Posterior cingulate gyrus (tissue), 11 donors: ENCODE data around the gene CCDC88C.
"Not testable (repeated sequence)": the region's sequence is repeated elsewhere in the genome, so short reads cannot be mapped to it uniquely, and the experiment has no call there.

Source experiments
- DNase-seq, 10 donors: peaks; one replicate each; pipeline versions ENCODE4 v3.0.0 to v3.0.0-alpha.2; 2020 to 2021; ENCODE audit warnings: mixed read lengths in 3 of 10
- intact Hi-C: fragments of 100-400 bp; cut with DNase I; formaldehyde crosslinking; loops from one replicate; pipeline ENCODE4 v1.15.1; 2023

CCDC88C gene

DNA sequence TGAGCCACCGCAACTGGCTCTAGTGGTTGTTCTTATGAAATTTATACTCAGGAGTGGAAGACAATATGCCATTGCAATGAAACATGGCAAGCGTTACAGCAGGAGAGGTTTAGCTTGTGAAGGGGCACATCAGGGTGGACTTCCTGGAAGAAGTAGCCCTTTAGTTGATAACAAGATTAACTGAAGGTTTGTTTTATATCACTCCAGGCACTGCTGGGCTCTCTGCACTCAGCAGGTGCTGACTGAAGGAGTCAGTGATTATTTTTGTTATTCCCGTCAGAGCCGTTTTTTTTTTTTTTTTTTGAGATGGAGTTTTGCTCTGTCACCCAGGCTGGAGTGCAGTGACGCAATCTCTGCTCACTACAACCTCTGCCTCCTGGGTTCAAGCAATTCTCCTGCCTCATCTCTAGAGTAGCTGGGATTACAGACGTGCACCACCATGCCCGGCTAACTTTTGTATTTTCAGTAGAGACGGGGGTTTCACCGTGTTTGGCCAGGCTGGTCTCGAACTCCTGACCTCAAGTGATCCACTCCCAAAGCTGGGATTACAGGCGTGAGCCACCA is 155.6 kb downstream of the CCDC88C start:
- intact Hi-C loops, result no loop called here
- DNase-seq, result peak in 1 of 10 donors; percentile 18

DNA sequence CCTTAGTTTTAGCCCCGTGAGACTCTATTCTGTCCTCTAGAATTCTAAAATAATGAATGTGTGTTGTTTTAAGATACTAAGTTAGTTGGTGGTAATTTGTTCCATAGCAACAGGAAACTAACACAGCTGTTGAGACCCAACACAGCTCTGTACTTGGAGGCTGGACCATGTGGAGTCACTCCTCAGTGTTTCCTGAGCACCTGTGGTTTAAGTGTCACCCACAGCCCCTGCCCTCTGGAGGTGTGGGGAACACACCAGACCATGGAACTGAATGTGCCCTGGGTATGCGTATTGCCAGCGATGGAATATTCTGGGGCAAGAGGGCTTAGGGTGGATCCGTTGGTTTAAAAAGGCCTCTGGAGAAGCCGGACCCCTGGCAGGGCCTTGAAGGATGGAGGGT is 156.5 kb downstream of the CCDC88C start:
- intact Hi-C loops, result no loop called here
- peak in 1 of 10 donors; percentile 12 for DNase-seq

DNA sequence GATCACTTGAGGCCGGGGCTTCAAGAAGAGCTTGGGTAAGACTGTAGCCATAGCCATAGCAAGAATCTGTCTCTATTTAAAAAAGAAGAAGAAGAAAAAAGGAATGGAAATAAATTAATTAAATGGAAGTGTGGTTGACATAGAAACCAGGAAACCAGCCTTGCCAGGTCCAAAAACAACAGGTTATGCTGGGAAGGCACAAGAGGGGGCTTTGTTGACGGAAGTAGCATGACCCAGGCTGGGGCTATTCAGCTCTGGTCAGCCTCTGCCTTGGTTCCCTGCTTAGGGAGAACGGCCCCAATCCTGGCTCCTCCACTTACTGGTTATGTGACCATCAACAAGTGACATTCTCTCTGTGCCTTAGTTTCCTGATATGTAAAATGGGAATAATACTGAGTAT is 158.7 kb downstream of the CCDC88C start:
- DNase-seq, result no peak
- intact Hi-C loops, result no loop called here

DNA sequence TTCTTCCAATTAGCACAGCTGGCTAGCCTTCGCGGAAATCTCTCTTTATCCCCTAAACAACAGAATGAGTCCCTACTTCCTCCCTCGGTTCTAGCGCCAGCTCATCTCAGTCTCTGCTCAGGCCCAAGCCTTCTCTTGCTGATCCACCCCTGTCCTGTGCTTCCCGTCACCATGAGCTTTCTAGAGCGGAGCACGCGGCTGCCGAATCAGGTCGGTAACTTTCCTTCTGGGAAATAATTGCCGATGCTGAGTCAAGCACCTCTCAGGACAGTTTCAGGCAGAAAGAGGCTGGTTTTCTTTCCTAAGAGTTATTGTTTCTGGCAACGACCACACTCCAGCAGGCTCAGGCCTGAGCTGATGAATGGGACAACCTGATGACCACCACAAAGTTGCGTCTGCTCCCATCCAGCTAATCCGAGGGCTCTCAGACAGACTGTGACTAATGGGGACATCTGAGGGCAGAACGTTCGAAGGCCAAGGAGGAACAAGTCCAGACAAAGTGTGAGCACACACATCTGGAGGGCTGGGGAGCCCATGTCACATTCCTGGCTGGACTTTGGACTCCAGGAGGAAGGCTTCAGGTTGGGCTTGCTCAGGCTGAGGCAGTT is 159.5 kb downstream of the CCDC88C start:
- intact Hi-C loops, result no loop called here
- DNase-seq, result no peak

DNA sequence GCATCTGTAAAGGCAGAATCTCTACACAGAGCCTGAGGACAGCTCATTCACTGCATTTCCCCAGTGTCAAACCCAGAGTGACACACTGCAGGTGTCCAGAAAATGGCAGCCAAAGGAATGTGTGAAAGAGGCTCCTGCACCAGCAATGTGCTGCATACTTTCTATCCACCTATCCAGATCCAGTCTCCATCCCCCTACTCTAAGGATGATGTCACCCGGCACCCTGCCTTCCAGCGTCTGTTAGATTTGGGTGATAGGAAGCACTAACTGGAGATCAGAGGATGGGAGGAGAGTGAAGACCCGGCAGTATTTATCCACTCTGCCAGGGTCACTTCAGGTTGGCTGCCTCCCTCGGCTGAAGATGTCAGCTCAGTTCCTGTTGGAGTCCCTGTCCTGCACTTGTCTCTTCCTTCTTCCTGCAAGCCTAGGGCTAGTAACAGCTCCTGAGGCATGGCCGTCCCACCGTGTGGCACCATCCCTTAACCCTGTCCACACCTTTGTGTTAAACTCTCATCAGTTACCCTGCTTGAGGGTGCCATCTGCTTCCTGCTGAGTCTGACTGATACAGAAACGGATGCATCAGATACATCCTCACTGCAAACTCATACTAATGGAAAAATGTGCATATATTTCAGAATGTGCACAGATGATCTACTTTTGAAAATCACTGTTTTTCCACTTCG is 160.2 kb downstream of the CCDC88C start:
- intact Hi-C loops, result no loop called here
- no peak for DNase-seq

DNA sequence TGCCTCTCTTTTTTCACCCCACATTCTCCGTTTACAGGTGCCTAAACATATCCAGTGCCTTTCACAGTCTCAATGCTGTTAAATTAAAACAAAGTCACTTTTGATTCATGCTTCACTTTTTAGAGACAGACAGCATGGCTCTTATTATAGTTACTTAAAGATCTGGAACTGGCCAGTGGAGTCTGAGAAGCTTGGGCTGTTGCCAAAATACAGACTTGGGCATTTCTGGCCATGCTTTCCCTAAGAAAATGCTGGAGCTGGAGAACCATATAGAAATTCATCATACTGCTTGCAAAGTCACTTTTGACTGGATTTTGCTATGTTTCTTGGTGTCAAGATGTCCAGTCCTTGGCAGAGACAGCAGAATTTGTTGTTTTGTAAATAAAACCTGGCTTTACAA is 161.0 kb downstream of the CCDC88C start:
- no peak for DNase-seq

DNA sequence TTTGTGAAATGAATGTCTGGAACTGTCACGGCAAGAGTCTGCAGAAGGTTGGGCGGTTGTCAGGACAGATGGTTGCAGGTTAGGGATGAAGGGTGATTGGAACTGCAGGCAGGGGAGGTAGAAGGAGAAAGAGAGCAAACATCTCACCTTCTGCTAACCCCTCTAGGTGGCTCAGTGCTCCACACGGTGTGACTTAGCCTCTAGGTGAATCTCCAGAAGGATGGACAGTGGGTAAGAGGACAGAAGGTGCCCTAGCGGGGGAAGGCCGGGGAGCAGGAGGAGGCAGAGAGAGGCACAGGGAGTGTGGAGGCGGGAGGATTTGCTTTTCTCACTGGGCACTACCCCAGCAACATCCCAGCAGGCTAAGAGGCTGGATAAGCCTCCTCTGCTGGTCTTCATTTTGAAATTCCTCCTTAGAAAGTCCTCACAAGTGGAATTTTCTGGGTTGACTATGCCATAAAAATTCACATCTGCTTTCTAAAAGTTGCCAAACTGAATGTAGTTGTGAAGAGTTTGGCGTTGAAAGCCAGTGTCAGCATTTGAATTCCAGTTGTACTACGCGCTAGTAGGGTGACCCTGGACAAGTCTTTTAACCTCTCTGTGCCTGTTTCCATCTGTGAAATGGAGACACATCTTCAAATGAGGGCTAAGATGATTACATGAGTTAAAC is 162.5 kb downstream of the CCDC88C start:
- intact Hi-C loops, result no loop called here
- no peak for DNase-seq

More for the DNA sequence above, 161.0 kb downstream of the CCDC88C start:
- intact Hi-C loops, result no loop called here

DNA sequence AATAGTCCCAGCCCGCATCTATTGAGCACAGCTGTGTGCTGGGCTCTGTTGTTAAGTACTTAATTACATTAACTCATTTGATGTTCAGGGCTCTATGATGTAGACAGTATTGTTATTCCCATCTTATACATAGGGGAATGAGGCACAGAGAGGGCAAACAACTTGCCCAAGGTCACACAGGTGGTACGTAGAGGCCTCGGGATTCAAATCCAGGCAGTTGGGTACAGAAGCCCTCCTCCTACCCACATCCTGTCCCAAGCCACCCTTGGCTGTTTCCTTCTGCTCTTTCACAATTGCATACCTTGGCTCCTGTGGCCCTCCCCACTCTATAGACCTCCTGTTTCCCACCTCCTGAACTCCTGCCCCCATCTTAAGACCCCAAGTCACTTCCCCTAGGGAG is 163.2 kb downstream of the CCDC88C start:
- no peak for DNase-seq
- intact Hi-C loops, result no loop called here

DNA sequence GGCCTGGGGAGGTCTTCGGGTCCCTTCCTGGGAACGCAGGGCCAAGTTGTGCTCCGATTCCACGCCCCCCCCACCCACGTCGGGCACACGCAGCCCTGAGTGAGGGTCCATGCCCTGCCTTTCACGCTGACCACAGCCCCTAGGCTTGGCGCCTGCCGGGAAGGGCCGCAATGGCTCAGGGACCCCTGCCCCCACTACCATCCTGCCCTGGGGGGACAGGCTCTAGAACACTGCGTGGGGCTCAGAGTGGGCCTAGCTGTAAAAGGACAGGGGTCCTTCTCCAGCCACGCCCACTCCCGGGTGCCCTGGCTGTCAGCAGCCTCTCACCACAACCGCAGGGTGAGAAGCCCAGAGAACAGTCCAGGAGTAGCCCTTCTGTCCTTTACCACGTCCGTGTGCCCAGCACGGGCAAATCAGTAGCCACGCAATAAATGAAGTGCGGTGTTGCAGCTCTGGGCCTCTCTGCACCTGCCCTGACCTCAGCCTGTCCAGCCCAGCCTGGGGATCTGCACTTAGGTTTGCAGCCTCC is 163.8 kb downstream of the CCDC88C start:
- intact Hi-C loops, result no loop called here
- DNase-seq, result no peak

DNA sequence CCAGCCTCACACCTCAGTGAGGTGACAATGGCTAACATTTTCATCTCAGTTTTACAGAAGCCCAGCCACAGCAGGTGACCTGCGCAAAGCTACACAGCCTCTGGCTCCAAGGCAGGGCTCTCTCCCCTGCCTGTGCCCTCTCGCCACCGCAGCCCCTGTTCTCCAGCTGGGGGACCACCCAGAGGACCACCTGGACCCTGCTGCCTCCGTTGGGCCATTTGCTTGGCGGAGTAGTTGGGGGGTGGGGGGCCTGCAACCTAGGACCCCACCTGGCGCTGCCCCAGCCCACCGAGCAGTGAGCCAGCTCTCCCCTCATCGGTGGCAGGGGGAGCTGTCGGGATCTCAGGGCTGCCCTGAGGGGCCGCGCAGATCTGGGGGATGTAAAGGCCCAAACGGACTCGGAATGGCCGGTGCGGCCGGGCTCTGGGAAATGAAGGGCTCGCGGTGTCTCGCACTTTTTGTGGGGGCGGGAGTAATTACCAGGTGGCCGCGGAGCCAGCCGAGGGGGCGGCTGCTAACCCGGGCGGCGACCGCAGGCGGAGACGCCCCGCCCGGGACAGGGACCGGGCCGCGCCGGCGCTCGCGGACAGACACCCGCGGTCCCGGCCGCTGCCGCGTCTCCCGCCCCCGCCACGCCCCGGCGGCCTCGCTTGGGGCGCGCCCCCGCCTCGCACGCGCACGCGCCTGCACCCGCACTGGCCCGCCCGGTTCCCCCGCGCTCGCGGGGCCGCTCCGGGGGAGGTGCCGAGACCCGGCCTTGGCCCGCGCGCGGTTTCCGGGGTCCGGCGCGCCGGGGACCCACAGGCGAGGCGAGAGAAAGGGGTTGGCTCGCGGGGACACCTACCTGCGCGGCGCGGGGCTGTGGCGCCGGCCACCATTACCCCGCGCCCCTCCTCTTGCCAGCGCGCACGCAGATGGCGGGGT is 164.5 kb downstream of the CCDC88C start:
- DNase-seq, result peak in 2 of 10 donors; percentile 50 to 88
- intact Hi-C loops, result no loop called here

DNA sequence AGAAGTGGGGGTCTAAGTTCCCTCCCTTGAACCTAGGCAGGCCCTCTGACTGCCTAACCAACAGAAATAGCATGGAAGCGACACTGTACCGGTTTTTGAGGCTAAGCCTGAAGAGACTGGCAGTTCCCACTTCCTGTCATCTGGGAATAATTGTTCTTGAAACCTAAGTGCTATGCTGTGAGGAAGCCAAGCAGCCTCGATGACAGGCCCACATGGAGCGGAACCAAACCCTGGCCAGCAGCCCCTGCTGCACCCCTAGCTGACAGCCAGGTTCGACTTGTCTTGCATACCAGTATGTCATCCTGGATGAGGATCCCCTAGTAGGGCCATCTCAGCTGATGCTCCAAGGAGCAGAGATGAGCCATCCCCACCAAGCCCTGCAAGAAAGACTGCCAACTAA is 166.7 kb downstream of the CCDC88C start:
- intact Hi-C loops, result no loop called here
- peak in 1 of 10 donors; percentile 46 for DNase-seq

DNA sequence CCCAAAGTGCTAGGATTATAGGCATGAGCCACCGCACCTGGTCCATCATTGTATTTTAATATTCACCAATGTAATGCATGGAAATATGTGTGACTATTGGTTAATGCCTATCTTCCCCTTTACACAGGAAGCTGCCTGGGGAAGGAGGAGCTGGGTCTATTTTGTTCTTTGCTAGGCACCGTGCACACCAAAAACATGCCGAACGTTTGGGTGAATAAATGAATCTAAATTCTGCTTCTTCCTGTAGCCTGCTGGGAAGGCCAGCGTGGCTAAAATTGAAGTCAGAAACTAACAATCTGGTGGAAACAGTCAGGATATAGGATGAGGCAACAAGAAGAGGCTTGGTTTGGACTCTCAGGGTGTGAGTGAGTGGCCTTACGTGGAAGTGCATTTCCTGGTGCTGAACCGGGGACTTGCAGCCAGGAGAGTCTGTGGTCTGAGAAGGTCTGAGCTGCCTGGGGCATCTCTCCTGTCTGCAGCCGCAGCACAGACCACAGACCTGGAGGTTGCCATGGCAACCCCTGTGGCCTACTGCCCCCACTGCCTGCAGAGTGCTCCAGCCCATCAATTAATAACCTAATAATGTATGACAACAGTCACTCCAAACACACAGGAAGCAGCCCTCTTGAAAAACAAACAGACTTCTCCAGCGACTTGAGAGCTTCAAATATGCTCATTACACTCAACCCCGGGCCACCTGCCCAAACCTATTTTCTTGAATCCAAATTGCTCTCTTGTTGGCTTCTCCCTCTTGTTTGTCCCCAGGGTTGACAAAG is 167.6 kb downstream of the CCDC88C start:
- intact Hi-C loops, result no loop called here
- DNase-seq, result peak in 2 of 10 donors; percentile 46 to 53

DNA sequence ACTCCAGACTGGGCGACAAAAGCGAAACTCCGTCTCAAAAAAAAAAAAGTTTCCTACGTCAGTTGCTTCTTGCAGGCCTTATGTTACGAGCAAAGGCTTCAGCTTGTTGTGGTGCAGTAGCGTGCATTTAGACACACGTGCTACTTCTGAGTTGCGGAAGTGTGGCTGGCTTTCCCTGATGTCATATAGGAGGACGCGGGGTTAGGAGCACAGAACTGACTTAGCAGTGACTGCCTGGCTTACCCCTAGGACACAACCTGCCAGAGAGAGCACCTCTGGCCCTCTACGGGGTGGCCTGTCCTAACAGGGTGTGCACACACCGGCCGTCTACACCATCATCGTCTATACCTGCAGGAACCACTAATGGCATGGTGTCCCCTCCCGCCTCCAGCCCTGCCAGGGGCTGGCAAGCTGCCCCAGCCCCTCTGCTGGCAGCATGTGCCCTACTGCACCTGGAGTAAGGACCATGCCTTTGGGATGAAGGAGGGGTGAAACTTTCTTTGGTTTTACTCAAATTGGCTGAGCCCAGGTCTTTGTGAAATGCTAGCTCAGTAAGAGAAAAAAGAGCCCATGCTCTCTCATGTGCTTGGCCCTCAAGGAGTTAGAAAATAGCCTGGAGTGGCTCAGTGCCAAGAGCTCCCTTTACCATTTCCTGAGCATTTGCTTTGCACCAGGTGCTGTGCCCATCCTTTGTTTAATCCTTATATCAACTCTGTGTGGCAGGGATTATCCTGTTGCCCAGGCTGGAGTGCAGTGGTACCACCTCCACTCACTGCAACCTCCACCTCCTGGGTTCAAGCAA is 171.4 kb downstream of the CCDC88C start:
- intact Hi-C loops, result no loop called here
- DNase-seq, result peak in 1 of 10 donors; percentile 24

DNA sequence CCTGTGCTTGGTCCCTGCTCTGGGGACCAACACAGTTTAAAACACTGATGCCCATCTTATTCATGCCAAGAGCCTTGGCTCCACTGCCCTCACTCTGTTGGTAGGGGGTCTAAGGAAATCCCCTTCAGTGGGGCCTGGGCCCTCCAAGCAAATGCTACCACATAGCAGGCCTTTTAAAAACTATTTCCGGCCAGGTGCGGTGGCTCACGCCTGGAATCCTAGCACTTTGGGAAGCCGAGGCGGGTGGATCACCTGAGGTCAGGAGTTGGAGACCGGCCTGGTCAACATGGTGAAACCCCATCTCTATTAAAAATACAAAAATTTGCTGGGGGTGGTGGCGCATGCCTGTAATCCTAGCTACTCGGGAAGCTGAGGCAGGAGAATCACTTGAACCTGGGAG is 172.0 kb downstream of the CCDC88C start:
- intact Hi-C loops, result not testable (repeated sequence)
- peak in 1 of 10 donors; percentile 71 for DNase-seq

DNA sequence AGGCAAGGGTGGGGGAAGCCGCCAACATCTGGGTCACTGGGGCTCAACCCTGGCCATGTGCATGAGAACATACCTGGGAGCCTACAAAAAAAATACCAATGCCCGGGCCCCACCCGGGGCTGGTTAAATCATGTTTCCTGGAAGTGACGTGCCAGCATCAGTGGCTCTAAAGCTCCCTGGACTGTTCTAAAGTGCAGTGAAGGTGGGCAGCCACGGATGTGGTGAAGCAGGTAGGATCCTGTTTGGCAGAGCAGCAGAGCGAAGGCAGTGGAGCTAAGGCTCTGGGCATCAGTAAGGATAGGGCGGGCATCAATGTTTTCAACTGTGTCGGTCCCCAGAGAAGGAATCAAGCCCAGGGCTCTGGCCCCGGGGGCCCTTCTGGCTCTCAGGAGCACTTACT is 172.6 kb downstream of the CCDC88C start:
- peak in 1 of 10 donors; percentile 55 for DNase-seq

DNA sequence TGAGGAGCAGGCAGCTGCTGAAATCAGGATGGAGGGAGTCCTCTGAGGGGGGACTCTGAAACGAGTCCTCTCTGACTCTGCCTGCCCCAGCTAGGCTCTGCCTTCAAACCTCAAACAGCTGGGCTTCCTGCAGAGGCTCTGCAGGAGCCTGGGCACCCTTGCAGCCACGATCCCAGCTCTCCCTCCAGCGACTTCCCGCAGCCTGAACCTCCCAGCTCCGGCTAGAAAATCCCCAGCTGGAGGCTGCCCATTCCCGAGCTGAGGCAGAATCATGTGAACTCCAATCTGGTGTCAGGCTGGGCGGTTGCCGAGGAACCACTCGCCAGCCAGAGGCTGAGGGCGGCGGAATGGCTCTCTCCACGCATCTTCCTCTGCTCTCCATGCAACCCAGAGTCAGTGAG is 173.1 kb downstream of the CCDC88C start, which contains the start of gene GPR68:
Gene GPR68, minus strand, starts transcription at position 204 of the 401 bp plus-strand sequence. CDS start 9,654 bp downstream, outside the sequence.
- peak; percentile 47 to 95 (median 72) for DNase-seq
- intact Hi-C loops, result no loop called here

More for the DNA sequence above, 172.6 kb downstream of the CCDC88C start:
- intact Hi-C loops, result no loop called here

DNA sequence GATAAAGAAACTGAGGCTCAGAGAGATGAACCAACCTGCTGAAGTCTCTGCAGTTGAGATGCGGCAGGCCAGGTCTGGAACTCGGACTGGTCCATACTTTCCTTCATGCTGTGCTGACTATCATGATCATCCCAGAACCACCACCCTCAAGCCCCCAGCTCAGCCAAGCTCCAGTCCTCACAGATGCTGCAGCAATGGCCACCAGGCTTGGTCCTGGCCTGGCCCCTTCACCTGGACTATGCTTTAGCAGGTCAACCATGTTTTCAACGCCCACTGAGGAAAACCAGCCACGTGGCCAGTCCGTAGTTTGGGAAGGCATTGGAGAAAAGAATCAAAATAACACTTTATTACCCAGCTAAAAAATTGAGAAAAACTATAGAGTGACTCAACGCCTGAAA is 174.5 kb downstream of the CCDC88C start:
- no peak for DNase-seq
- intact Hi-C loops, result no loop called here

DNA sequence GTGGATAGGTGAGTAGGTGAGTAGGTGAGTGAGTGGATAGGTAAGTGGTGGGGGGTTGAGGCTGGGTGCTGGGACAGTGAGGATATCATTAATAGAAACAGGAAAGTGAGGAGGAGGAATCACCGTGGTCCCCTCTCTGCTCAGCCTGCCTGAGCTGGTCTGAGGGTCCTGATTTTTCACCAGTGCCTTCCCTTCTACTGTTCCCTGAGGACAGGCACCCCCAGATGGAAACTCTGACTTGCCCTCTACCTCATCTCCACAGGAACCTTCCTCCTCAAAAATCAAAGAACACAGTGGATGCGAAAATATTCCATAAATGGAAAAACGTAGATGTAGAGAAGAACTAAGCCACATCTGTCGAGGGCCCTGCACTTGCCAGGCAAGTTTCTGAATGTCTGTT is 175.0 kb downstream of the CCDC88C start:
- intact Hi-C loops, result no loop called here
- DNase-seq, result no peak
